SKM-1 treated with dmso at 0.1 percent for 144 hours (cell line): Measurements from ENCODE around the gene PSG3.
"Not testable (repeated sequence)": the region's sequence is repeated elsewhere in the genome, so short reads cannot be mapped to it uniquely, and the experiment has no call there.

Experiments used
- DNase-seq: peaks from one replicate; lab custom pipeline; 2025; ENCODE audit not compliant: unreplicated experiment; lab: John Stamatoyannopoulos, UW

The PSG3 gene

GRCh38 chr19:42740381-42740780, at the start of gene PSG3:
TSS of gene PSG3 (minus strand) at chr19:42740481. CDS start at chr19:42740384, 97 bp downstream.
- not testable (repeated sequence) for DNase-seq

- DNase-seq, result not testable (repeated sequence)
Observed at GRCh38 chr19:42788766-42789165, 48.5 kb upstream of the PSG3 start.

- DNase-seq, result not testable (repeated sequence)
Observed at GRCh38 chr19:42787766-42788165, 47.5 kb upstream of the PSG3 start.

GRCh38 chr19:42776750-42777612, 36.7 kb upstream of the PSG3 start:
- not testable (repeated sequence) for DNase-seq

- DNase-seq, result not testable (repeated sequence)
Observed at GRCh38 chr19:42774510-42775158, 34.4 kb upstream of the PSG3 start.

- not testable (repeated sequence) for DNase-seq
Observed at GRCh38 chr19:42767319-42767718, 27.0 kb upstream of the PSG3 start.

- DNase-seq, result not testable (repeated sequence)
Observed at GRCh38 chr19:42766871-42767270, 26.6 kb upstream of the PSG3 start.

GRCh38 chr19:42764836-42765235, 24.6 kb upstream of the PSG3 start:
- DNase-seq, result no peak

- DNase-seq, result no peak
Observed at GRCh38 chr19:42762789-42763188, 22.5 kb upstream of the PSG3 start.

GRCh38 chr19:42761924-42762295, 21.6 kb upstream of the PSG3 start:
- not testable (repeated sequence) for DNase-seq

- DNase-seq, result not testable (repeated sequence)
Observed at GRCh38 chr19:42760954-42761923, 21.0 kb upstream of the PSG3 start.

- not testable (repeated sequence) for DNase-seq
Observed at GRCh38 chr19:42758667-42759066, 18.4 kb upstream of the PSG3 start.

- not testable (repeated sequence) for DNase-seq
Observed at GRCh38 chr19:42752246-42752645, 12.0 kb upstream of the PSG3 start.

- not testable (repeated sequence) for DNase-seq
Observed at GRCh38 chr19:42741726-42742607, 1.7 kb upstream of the PSG3 start.

GRCh38 chr19:42737581-42738011, 2.7 kb downstream of the PSG3 start:
- DNase-seq, result not testable (repeated sequence)

GRCh38 chr19:42728341-42728740, 11.9 kb downstream of the PSG3 start:
- DNase-seq, result not testable (repeated sequence)

GRCh38 chr19:42714000-42714399, 26.3 kb downstream of the PSG3 start:
- not testable (repeated sequence) for DNase-seq

GRCh38 chr19:42712753-42713152, 27.5 kb downstream of the PSG3 start:
- not testable (repeated sequence) for DNase-seq

- DNase-seq, result not testable (repeated sequence)
Observed at GRCh38 chr19:42710986-42711385, 29.3 kb downstream of the PSG3 start.

GRCh38 chr19:42697884-42698283, 42.4 kb downstream of the PSG3 start:
- DNase-seq, result no peak
